ENCODE data around the gene ATXN7.

DNA sequence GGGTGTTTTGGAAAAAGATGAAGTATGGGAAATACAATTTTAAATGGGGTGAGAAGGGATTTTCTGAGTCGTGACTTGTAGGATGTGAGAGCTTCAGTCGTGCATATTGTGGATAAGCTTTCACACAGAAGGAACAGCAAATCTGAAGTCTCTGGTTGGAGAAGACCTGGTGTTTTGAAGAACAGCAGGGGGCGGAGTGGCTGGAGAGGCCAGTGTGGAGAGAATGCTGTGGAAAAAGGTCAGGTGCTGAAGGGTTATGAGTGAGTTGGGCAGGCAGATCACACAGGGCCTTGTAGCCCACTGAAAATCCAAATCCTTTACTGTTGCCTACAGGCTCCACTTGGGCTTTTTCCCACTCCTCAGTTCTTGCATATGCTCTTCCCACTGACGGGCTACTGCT, 62.6 kb downstream of the ATXN7 start:
- TF ChIP-seq CTCF (IDR thresholded peaks at IDR 0.05) (no peak), POLR2A (IDR thresholded peaks at IDR 0.05; ENCODE audit: low read depth) (no peak), POLR2AphosphoS5 (IDR thresholded peaks at IDR 0.05) (no peak)

Data from esophagus muscularis mucosa (tissue), 3 donors.